Rectal smooth muscle tissue (tissue), 1 donor: ENCODE data around the gene MYOD1.

Experiments used
- H3K27ac ChIP-seq: one replicate; pipeline ENCODE4 v1.7.0; 2013; ENCODE audit warnings: low read depth, low read length, inconsistent platforms
- H3K27me3 ChIP-seq: one replicate; pipeline ENCODE4 v1.7.0; 2013; ENCODE audit warnings: low read length; ENCODE audit not compliant: control insufficient read depth, insufficient read depth
- H3K36me3 ChIP-seq: one replicate; pipeline ENCODE4 v1.7.0; 2013; ENCODE audit warnings: low read length; ENCODE audit not compliant: control insufficient read depth, insufficient read depth
- H3K4me1 ChIP-seq: one replicate; pipeline ENCODE4 v1.7.0; 2013; ENCODE audit warnings: low read length; ENCODE audit not compliant: control insufficient read depth, insufficient read depth
- H3K4me3 ChIP-seq: one replicate; pipeline ENCODE4 v1.7.0; 2013; ENCODE audit warnings: low read length
- H3K9ac ChIP-seq: one replicate; pipeline ENCODE4 v1.7.0; 2013; ENCODE audit warnings: low read length

MYOD1 gene

GRCh38 chr11:17694494-17695110 is 24.8 kb upstream of the MYOD1 start:
- Histone ChIP-seq H3K9ac (no peak overlapping the region), H3K36me3 (no peaks in the 10 kb centered on the region), H3K27ac (no peak overlapping the region), H3K4me3 (no peak overlapping the region), H3K4me1 (no peaks in the 10 kb centered on the region), H3K27me3 (peaks cover 8% of the 10 kb centered on the region)

GRCh38 chr11:17695454-17696441 is 23.6 kb upstream of the MYOD1 start:
- H3K27ac ChIP-seq, result no peak overlapping the region
- H3K4me3 ChIP-seq, result no peak overlapping the region
- no peaks in the 10 kb centered on the region for H3K36me3 ChIP-seq
- H3K9ac ChIP-seq, result no peak overlapping the region
- no peaks in the 10 kb centered on the region for H3K4me1 ChIP-seq
- peaks cover 8% of the 10 kb centered on the region for H3K27me3 ChIP-seq

- Histone ChIP-seq H3K27me3 (peaks cover 8% of the 10 kb centered on the region), H3K4me1 (no peaks in the 10 kb centered on the region), H3K27ac (no peak overlapping the region), H3K4me3 (no peak overlapping the region), H3K36me3 (no peaks in the 10 kb centered on the region), H3K9ac (no peak overlapping the region)
These were observed 22.6 kb upstream of the MYOD1 start for GRCh38 chr11:17696741-17697140.

- H3K9ac ChIP-seq, result no peak overlapping the region
- peaks cover 8% of the 10 kb centered on the region for H3K27me3 ChIP-seq
- H3K27ac ChIP-seq, result no peak overlapping the region
- no peaks in the 10 kb centered on the region for H3K4me1 ChIP-seq
- H3K4me3 ChIP-seq, result no peak overlapping the region
- no peaks in the 10 kb centered on the region for H3K36me3 ChIP-seq
These were observed 22.0 kb upstream of the MYOD1 start for GRCh38 chr11:17697175-17697949.

- H3K27me3 ChIP-seq, result peaks cover 5% of the 10 kb centered on the region
- H3K4me3 ChIP-seq, result no peak overlapping the region
- H3K9ac ChIP-seq, result no peak overlapping the region
- H3K27ac ChIP-seq, result no peak overlapping the region
- H3K36me3 ChIP-seq, result no peaks in the 10 kb centered on the region
- H3K4me1 ChIP-seq, result no peaks in the 10 kb centered on the region
These were observed 19.9 kb upstream of the MYOD1 start for GRCh38 chr11:17699147-17700114.

- peaks cover 4% of the 10 kb centered on the region for H3K27me3 ChIP-seq
- no peak overlapping the region for H3K27ac ChIP-seq
- H3K4me3 ChIP-seq, result no peak overlapping the region
- no peaks in the 10 kb centered on the region for H3K4me1 ChIP-seq
- H3K36me3 ChIP-seq, result no peaks in the 10 kb centered on the region
- no peak overlapping the region for H3K9ac ChIP-seq
These were observed 18.4 kb upstream of the MYOD1 start for GRCh38 chr11:17700991-17701390.

GRCh38 chr11:17702876-17703275 is 16.5 kb upstream of the MYOD1 start:
- Histone ChIP-seq H3K36me3 (no peaks in the 10 kb centered on the region), H3K4me3 (no peak overlapping the region), H3K4me1 (no peaks in the 10 kb centered on the region), H3K27me3 (no peaks in the 10 kb centered on the region), H3K27ac (no peak overlapping the region), H3K9ac (no peak overlapping the region)

- no peak overlapping the region for H3K9ac ChIP-seq
- H3K27ac ChIP-seq, result no peak overlapping the region
- no peaks in the 10 kb centered on the region for H3K4me1 ChIP-seq
- no peaks in the 10 kb centered on the region for H3K27me3 ChIP-seq
- H3K36me3 ChIP-seq, result no peaks in the 10 kb centered on the region
- no peak overlapping the region for H3K4me3 ChIP-seq
These were observed 15.4 kb upstream of the MYOD1 start for GRCh38 chr11:17703951-17704350.

GRCh38 chr11:17707830-17708229 is 11.5 kb upstream of the MYOD1 start:
- no peak overlapping the region for H3K9ac ChIP-seq
- no peaks in the 10 kb centered on the region for H3K4me1 ChIP-seq
- no peak overlapping the region for H3K27ac ChIP-seq
- H3K36me3 ChIP-seq, result no peaks in the 10 kb centered on the region
- H3K4me3 ChIP-seq, result no peak overlapping the region
- peaks cover 10% of the 10 kb centered on the region for H3K27me3 ChIP-seq

GRCh38 chr11:17711836-17712235 is 7.5 kb upstream of the MYOD1 start:
- H3K4me1 ChIP-seq, result no peaks in the 10 kb centered on the region
- H3K27ac ChIP-seq, result no peak overlapping the region
- H3K27me3 ChIP-seq, result peaks cover 10% of the 10 kb centered on the region
- H3K4me3 ChIP-seq, result no peak overlapping the region
- no peaks in the 10 kb centered on the region for H3K36me3 ChIP-seq
- no peak overlapping the region for H3K9ac ChIP-seq

- Histone ChIP-seq H3K36me3 (no peaks in the 10 kb centered on the region), H3K4me3 (no peak overlapping the region), H3K27ac (no peak overlapping the region), H3K9ac (no peak overlapping the region), H3K27me3 (peaks cover 10% of the 10 kb centered on the region), H3K4me1 (no peaks in the 10 kb centered on the region)
These were observed 5.5 kb upstream of the MYOD1 start for GRCh38 chr11:17713851-17714250.
